Adrenal gland (tissue), 12 donors: Measurements from ENCODE around the gene SOAT2. TPM values are rescaled to one million over a fixed set of nuclear protein-coding genes. Genes with fewer than 3 reads are reported as not detected.

Source experiments
- DNase-seq, 7 donors: peaks; one replicate each; pipeline ENCODE4 v3.0.0-alpha.2; 2019 to 2020
- H3K27ac ChIP-seq, 5 donors: fragments of 200-600 bp; sonication (generic) in 4 of 5; 1 replicate in 3 of 5; 2 replicates in 2 of 5; pipeline versions ENCODE4 v1.5.1 to v1.8.0; 2016 to 2020; ENCODE audit warnings: mild to moderate bottlenecking in 1 of 5
- H3K27me3 ChIP-seq: fragments of 200-600 bp; 2 replicates; pipeline ENCODE4 v1.8.0; 2021
- H3K36me3 ChIP-seq, 2 donors: fragments of 200-600 bp; replicated peaks in 1 of 2; 1 replicate in 1 of 2; 2 replicates in 1 of 2; pipeline versions ENCODE4 v1.5.1 to v1.8.0; 2018 to 2022
- H3K4me1 ChIP-seq, 2 donors: fragments of 200-600 bp; replicated peaks in 1 of 2; 1 replicate in 1 of 2; 2 replicates in 1 of 2; pipeline versions ENCODE4 v1.5.1 to v1.8.0; 2018 to 2021
- H3K4me3 ChIP-seq, 4 donors: fragments of 200-600 bp; sonication (generic) in 3 of 4; one replicate each; pipeline ENCODE4 v1.5.1; 2016 to 2018
- H3K9me3 ChIP-seq, 3 donors: fragments of 200-600 bp; sonication (generic) in 1 of 3; replicated peaks in 1 of 3; 1 replicate in 2 of 3; 2 replicates in 1 of 3; pipeline versions ENCODE4 v1.5.1 to v1.8.0; 2016 to 2021
- CTCF ChIP-seq, 6 experiments: fragments of 450-650 bp in 4 of 6; fragments of 200-600 bp in 2 of 6; sonication (generic) in 1 of 6; IDR thresholded peaks; 1 replicate in 5 of 6; 2 replicates in 1 of 6; pipeline versions ENCODE4 v1.5.1 to v1.8.0; 2016 to 2021; ENCODE audit warnings: antibody characterized with exemption in 6 of 6, mild to moderate bottlenecking in 2 of 6, moderate library complexity in 1 of 6
- POLR2A ChIP-seq, 2 donors: fragments of 450-650 bp; IDR thresholded peaks; one replicate each; pipeline ENCODE4 v1.6.1; 2017; ENCODE audit warnings: antibody characterized with exemption in 2 of 2, mild to moderate bottlenecking in 2 of 2, moderate library complexity in 1 of 2
- WGBS, 4 donors: extraction: QIAGEN DNeasy Blood & Tissue Kit in 2 of 4; methylation state at CpG; one replicate each; pipeline versions ENCODE4 v1.1.5 to v1.1.7; 2013 to 2017; 5-methylcytosine and 5-hydroxymethylcytosine counted together
- intact Hi-C, 2 donors: fragments of 100-400 bp; cut with DNase I; formaldehyde crosslinking; loops; one replicate each; pipeline versions ENCODE4 v1.14.1 to v1.15.0; 2022 to 2023
- polyA plus RNA-seq, 3 donors: library from polyadenylated mRNA; stranded (reverse); fragments of 200-250 nt in 2 of 3; fragments of 350-450 nt in 1 of 3; fragmentation: Illumina TruSeq in 1 of 3; extraction: RNeasy Lipid Tissue Mini Kit (QIAGEN cat#74804) in 1 of 3; gene quantifications; one replicate each; pipeline ENCODE4 v1.2.3, GENCODE V29; 2013 to 2014
- total RNA-seq, 9 donors: library from RNA; depleted of rRNA in 4 of 9; stranded (reverse); fragments of >200 nt in 4 of 9; fragments of 120-200 nt in 1 of 9; fragmentation: NEBNext Ultra II Directional in 1 of 9; extraction: Animal tissue kit (Norgen Biotek cat#: 25700) in 1 of 9; gene quantifications; one replicate each; pipeline versions ENCODE4 v1.1.0 to v1.2.4, GENCODE V29; 2013 to 2023
- donor health status: healthy with polysubstance abuse.
- donor health status: Bipolar disorder and iron deficiency.
- donor health status: DM: yes; HTN: yes; CAD: no.
- donor health status: DM: no; HTN: no; CAD: no.
- donor health status: DM: no; HTN: no; CAD: no.
- donor health status: DM: yes; HTN: yes; CAD: no.

SOAT2 gene
- total and polyA plus RNA-seq, 12 donors, result 0.34 to 0.79 (median 0.48) TPM; not detected in 9

- no peaks in the 10 kb centered on the region for H3K9me3 ChIP-seq
- no peak overlapping the region for H3K4me3 ChIP-seq
- peak in 6 of 7 donors; percentile 55 to 81 (median 64) for DNase-seq
- peak overlapping the region in 3 of 5 donors; percentile 43 to 88 (median 73) for H3K27ac ChIP-seq
- intact Hi-C loops, result loop anchor here in 1 of 2 donors (10.0 kb wide), 1 partner anchor 133 kb away; no protein-coding TSS in a partner anchor
- H3K36me3 ChIP-seq, result peaks cover 0 to 88% of the 10 kb centered on the region in 2 donors
- TF ChIP-seq CTCF (IDR thresholded peaks at IDR 0.05), result peak in 5 of 6 experiments; percentile 18 to 30 (median 25)
- TF ChIP-seq POLR2A (IDR thresholded peaks at IDR 0.05), result no peak
- no peaks in the 10 kb centered on the region for H3K27me3 ChIP-seq
- H3K4me1 ChIP-seq, result peaks cover 13 to 44% of the 10 kb centered on the region in 2 donors
- 51 to 78% (median 66%) methylated on average over 4 to 5 of the region's 5 CpGs for WGBS, 4 donors
Observed at GRCh38 chr12:53061404-53062010, 41.8 kb upstream of the SOAT2 start.

GRCh38 chr12:53062011-53062961, 41.0 kb upstream of the SOAT2 start:
- H3K4me1 ChIP-seq, result peaks cover 13 to 46% of the 10 kb centered on the region in 2 donors
- TF ChIP-seq POLR2A (IDR thresholded peaks at IDR 0.05) (no peak), CTCF (IDR thresholded peaks at IDR 0.05) (no peak)
- H3K9me3 ChIP-seq, result no peaks in the 10 kb centered on the region
- H3K27me3 ChIP-seq, result no peaks in the 10 kb centered on the region
- intact Hi-C loops, result loop anchor here in 1 of 2 donors (10.0 kb wide), 1 partner anchor 133 kb away; no protein-coding TSS in a partner anchor
- peak in 4 of 7 donors; percentile 4 to 52 (median 24) for DNase-seq
- no peak overlapping the region for H3K4me3 ChIP-seq
- H3K27ac ChIP-seq, result peak overlapping the region in 3 of 5 donors; percentile 43 to 88 (median 73)
- peaks cover 0 to 81% of the 10 kb centered on the region in 2 donors for H3K36me3 ChIP-seq
- 73 to 78% (median 76%) methylated on average over 16 to 20 of the region's 20 CpGs for WGBS, 4 donors

- TF ChIP-seq POLR2A (IDR thresholded peaks at IDR 0.05) (no peak), CTCF (IDR thresholded peaks at IDR 0.05) (no peak)
- Histone ChIP-seq H3K27me3 (no peaks in the 10 kb centered on the region), H3K36me3 (peaks cover 0 to 72% of the 10 kb centered on the region in 2 donors), H3K4me1 (peaks cover 13 to 46% of the 10 kb centered on the region in 2 donors), H3K4me3 (no peak overlapping the region), H3K9me3 (no peaks in the 10 kb centered on the region), H3K27ac (peak overlapping the region in 3 of 5 donors; percentile 0 to 88 (median 73))
- DNase-seq, result peak in 5 of 7 donors; percentile 6 to 58 (median 34)
- intact Hi-C loops, result loop anchor here in 1 of 2 donors (10.0 kb wide), 1 partner anchor 132 kb away; no protein-coding TSS in a partner anchor
- 80 to 90% (median 82%) methylated on average over 10 to 14 of the region's 14 CpGs for WGBS, 4 donors
Observed at GRCh38 chr12:53062977-53063707, 40.1 kb upstream of the SOAT2 start.
